ENCODE results near the gene NPDC1.

The NPDC1 gene

DNA sequence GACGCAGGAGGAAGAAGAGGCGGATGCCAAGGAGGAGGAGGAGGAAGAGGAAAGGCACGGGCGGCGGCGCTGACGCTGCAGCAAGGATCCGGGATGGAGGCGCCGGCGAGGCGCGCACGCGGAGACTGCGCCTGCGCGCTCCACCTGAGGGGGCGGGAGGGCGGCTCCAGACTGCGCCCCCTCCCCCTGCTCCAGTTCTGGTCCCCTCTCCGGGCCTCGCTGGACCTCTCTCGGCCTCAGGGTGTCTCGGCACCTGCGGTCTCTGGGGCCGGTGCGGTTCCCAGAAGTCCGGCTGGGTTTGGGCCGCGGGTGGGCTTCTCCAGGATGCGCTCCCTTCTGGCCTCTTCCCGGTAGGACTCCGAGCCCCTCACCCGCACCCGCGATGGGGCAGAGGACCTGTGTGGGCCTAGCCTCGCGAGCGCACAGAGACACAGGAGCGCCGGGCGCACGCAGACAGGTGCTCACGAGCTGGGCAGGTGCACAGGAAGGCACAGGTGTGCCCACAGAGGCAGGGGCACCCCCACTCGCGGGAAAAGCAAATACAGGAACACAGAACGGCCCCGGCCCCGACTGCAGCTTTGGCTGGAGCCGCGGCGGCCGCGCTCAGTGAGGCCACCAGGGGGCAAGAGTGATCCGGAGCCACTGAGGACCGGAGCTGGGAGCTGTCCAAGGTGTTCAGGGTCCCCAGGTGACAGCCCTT, at the start of gene NPDC1:
Gene NPDC1 (minus strand): TSS at position 90 of the 700 bp plus-strand sequence. CDS start 188 bp downstream, outside the sequence.
- no peak for DNase-seq

GRCh38 chr9:137089232-137089947, 43.4 kb upstream of the NPDC1 start:
- no peak for DNase-seq

DNA sequence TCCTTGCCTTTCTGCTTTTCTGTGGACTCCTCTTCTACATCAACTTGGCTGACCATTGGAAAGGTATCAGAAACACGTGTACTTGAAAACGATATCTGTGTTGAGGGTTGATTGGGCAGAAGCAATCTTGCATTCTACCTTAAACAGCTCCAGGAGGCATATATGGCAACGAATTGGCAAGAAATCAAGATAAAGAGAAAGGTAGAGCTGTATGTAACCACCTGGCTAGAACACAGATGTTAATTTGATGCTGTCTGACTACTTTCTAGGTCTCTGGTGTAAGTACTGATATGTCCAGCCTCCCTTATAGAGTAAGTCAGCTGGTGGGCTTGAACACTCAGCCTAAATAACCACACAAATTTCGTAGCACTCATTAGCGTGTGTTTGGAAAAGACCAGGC, 42.1 kb upstream of the NPDC1 start:
- DNase-seq: no peak

GRCh38 chr9:137087409-137087925, 41.5 kb upstream of the NPDC1 start:
- DNase-seq: no peak

- DNase-seq: peak; percentile 91
These were observed 40.8 kb upstream of the NPDC1 start, which contains the start of gene MAN1B1 for GRCh38 chr9:137086531-137087408. MAN1B1 (plus strand) TSS chr9:137086985; CDS start chr9:137087000, 15 bp downstream.

GRCh38 chr9:137085920-137086530, 40.0 kb upstream of the NPDC1 start:
- DNase-seq: no peak

DNA sequence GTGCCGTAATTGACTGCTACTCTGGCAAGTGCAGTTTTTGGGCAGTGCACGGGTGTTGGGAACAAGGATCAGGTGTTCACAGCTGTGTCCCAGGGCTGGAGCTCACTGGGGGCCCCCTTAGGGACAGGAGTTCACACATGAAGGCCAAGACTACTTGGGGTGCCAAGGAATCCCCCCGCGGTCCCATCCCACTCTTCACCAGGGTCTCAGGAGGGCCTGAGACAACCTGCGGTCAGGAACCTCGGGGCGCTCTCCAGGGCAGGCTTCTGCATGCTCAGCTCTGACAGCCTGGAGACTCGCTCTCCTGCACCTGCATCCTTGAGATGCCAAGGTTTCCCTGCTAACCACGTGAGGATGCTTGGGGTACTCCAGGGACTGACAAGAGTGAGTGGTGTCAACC, 38.5 kb upstream of the NPDC1 start:
- DNase-seq: no peak

DNA sequence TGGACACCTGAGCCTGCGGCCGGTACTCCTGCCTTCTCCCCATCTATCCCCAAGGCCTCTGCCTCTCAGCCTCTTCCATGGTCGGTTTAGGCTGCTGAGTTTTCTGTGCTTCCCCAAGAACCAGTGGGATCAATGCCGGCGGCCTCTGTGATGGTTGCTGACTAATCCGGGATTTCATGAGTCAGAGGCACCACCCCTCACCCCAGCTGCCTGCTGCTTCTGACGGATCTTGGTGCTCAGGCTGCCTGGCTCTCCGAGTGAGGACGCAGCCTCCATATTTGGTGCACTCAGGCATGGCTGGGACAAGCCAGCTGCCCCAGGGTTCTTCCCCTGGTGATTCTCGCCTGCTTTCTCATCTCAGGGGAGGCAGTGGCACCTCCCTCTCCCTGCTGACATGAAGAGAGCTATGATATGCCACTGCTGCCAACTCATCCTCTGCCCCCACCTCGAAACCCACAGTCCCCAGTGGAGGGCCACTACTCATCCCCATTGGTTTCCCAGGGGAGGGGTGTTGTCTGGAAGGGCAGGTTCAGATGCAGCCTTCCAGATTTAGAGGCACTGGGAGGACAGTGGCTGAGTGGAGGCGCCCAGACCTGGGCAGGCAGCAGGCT, 37.5 kb upstream of the NPDC1 start:
- no peak for DNase-seq

- DNase-seq: no peak
These were observed 36.9 kb upstream of the NPDC1 start for GRCh38 chr9:137082925-137083290.

DNA sequence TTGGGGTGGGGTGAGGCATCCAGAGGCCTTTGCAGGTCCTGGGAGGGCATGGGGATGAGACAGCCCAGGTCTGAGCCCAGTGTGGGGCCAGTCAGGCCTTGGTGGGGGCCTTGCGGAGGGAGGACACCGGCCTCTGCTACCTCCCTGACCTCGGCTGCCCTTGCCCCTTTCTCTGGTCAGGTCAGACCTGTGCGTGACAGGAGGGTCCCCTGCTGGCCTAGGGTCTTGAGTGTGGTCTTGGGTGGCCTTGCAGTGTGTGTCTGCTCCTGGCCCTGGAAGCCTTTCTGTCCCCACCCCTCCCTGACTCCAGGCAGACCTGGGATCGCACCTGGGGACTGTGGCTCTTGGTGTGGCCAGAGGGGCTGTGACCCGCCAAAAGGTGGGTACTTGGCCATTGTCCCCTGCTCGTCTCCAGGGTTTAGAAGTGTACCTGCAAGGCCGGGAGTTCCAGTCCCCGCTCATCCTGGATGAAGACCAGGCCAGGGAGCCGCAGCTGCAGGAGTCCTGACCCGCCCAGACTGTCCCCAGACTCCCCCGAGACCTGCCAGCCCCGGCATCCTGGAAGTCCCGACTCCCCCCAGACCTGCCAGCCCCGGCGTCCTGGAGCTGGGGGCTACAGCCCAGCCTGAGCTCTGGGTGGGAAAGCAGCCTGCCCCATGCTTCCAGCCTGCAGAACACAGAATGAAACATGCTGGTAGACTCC, 36.4 kb upstream of the NPDC1 start:
- no peak for DNase-seq

GRCh38 chr9:137080260-137081122, 34.5 kb upstream of the NPDC1 start:
- DNase-seq: no peak

- no peak for DNase-seq
These were observed 33.4 kb upstream of the NPDC1 start for GRCh38 chr9:137079401-137079787.

GRCh38 chr9:137078701-137079400, 32.9 kb upstream of the NPDC1 start:
- no peak for DNase-seq

GRCh38 chr9:137077758-137078693, 32.0 kb upstream of the NPDC1 start:
- DNase-seq: no peak

GRCh38 chr9:137077010-137077747, 31.2 kb upstream of the NPDC1 start, which contains the start of gene UAP1L1:
UAP1L1 (plus strand) TSS chr9:137077517; CDS start chr9:137077533, 16 bp downstream.
- DNase-seq: no peak

GRCh38 chr9:137076636-137077009, 30.6 kb upstream of the NPDC1 start:
- no peak for DNase-seq

- DNase-seq: no peak
These were observed 29.3 kb upstream of the NPDC1 start for GRCh38 chr9:137075275-137075775.
